HEK293 (cell line): Measurements from ENCODE around the gene KREMEN1.

Source experiments
- CTCF ChIA-PET: fragments of 350-600 bp; formaldehyde crosslinking; extraction: SDS; loops from one replicate; lab custom pipeline; 2021; ENCODE audit warnings: antibody characterized with exemption; lab: Yijun Ruan, JAX
- POLR2A ChIA-PET: fragments of 300-600 bp; formaldehyde crosslinking; extraction: SDS; loops from one replicate; lab custom pipeline; 2020; ENCODE audit warnings: antibody characterized with exemption, inconsistent platforms; lab: Yijun Ruan, JAX
- H3K27ac ChIP-seq: fragments of 200-500 bp; sonication (Bioruptor generic); 2 replicates; pipeline ENCODE4 v1.5.1; 2014; ENCODE audit warnings: low read depth, low read length, control low read depth, inconsistent platforms; ENCODE audit errors: extremely low read depth
- H3K36me3 ChIP-seq, 2 experiments: fragments of 200-500 bp in 1 of 2; sonication (Bioruptor generic) in 1 of 2; 1 replicate in 1 of 2; 2 replicates in 1 of 2; pipeline ENCODE4 v1.5.1; 2014 to 2017; ENCODE audit warnings: inconsistent platforms in 2 of 2, low read length in 2 of 2; ENCODE audit not compliant: control insufficient read depth in 2 of 2, insufficient read depth in 1 of 2
- H3K4me1 ChIP-seq: fragments of 200-500 bp; sonication (Bioruptor generic); 2 replicates; pipeline ENCODE4 v1.5.1; 2014; ENCODE audit warnings: mild to moderate bottlenecking, low read length, inconsistent platforms; ENCODE audit not compliant: control insufficient read depth, insufficient read depth
- H3K4me3 ChIP-seq: 2 replicates; pipeline ENCODE4 v1.5.1; 2011; ENCODE audit warnings: low read depth, mild to moderate bottlenecking, control low read depth, low read length, moderate library complexity
- H3K9me3 ChIP-seq: fragments of 200-500 bp; sonication (Bioruptor generic); 2 replicates; pipeline ENCODE4 v1.5.1; 2014; ENCODE audit warnings: low read depth, low read length, inconsistent platforms; ENCODE audit not compliant: control insufficient read depth, insufficient read depth
- FEZF1 ChIP-seq: fragments of 450-650 bp; formaldehyde crosslinking; IDR thresholded peaks from 2 replicates; pipeline ENCODE4 v1.5.1; 2016; ENCODE audit warnings: missing biosample characterization, missing genetic modification characterization
- HOXD13 ChIP-seq: sonication (generic); formaldehyde crosslinking; IDR thresholded peaks from 2 replicates; pipeline ENCODE4 v1.8.0; 2022; ENCODE audit warnings: missing genetic modification reagents, borderline replicate concordance
- KLF1 ChIP-seq: fragments of 450-650 bp; formaldehyde crosslinking; IDR thresholded peaks from 2 replicates; pipeline ENCODE4 v1.5.1; 2016; ENCODE audit warnings: missing biosample characterization, missing genetic modification characterization
- KLF8 ChIP-seq: fragments of 450-650 bp; formaldehyde crosslinking; IDR thresholded peaks from 2 replicates; pipeline ENCODE4 v1.5.1; 2016; ENCODE audit warnings: missing biosample characterization, missing genetic modification characterization
- ZNF155 ChIP-seq: fragments of 450-650 bp; formaldehyde crosslinking; IDR thresholded peaks from 2 replicates; pipeline ENCODE4 v1.5.1; 2016; ENCODE audit warnings: missing biosample characterization, missing genetic modification characterization
- ZNF324 ChIP-seq: fragments of 450-650 bp; formaldehyde crosslinking; IDR thresholded peaks from 2 replicates; pipeline ENCODE4 v1.5.1; 2016; ENCODE audit warnings: missing biosample characterization, missing genetic modification characterization
- ZNF37A ChIP-seq: fragments of 450-650 bp; IDR thresholded peaks from 2 replicates; pipeline ENCODE4 v1.5.1; 2018; ENCODE audit warnings: missing biosample characterization, missing genetic modification characterization
- ZNF394 ChIP-seq: fragments of 450-650 bp; formaldehyde crosslinking; IDR thresholded peaks from 2 replicates; pipeline ENCODE4 v1.5.1; 2016; ENCODE audit warnings: missing biosample characterization, missing genetic modification characterization, mild to moderate bottlenecking, moderate library complexity, borderline replicate concordance
- ZNF548 ChIP-seq: fragments of 450-650 bp; formaldehyde crosslinking; IDR thresholded peaks from 2 replicates; pipeline ENCODE4 v1.5.1; 2016; ENCODE audit warnings: missing biosample characterization, missing genetic modification characterization
- ZNF621 ChIP-seq: fragments of 450-650 bp; formaldehyde crosslinking; IDR thresholded peaks from 2 replicates; pipeline ENCODE4 v1.5.1; 2017; ENCODE audit warnings: missing biosample characterization, missing genetic modification characterization
- ZSCAN16 ChIP-seq: fragments of 450-650 bp; formaldehyde crosslinking; IDR thresholded peaks from 2 replicates; pipeline ENCODE4 v1.5.1; 2016; ENCODE audit warnings: missing biosample characterization, missing genetic modification characterization
- TF ChIP-seq, protein P1 (sequence below): fragments of 450-650 bp; formaldehyde crosslinking; conservative IDR thresholded peaks from 2 replicates; pipeline ENCODE4 v1.5.1; 2016; ENCODE audit warnings: low read depth, missing biosample characterization, missing genetic modification characterization
- TF ChIP-seq, protein P2 (sequence below): fragments of 450-650 bp; formaldehyde crosslinking; IDR thresholded peaks from 2 replicates; pipeline ENCODE4 v1.5.1; 2017; ENCODE audit warnings: missing biosample characterization, missing genetic modification characterization
- TF ChIP-seq, protein P3 (sequence below): fragments of 450-650 bp; formaldehyde crosslinking; IDR thresholded peaks from 2 replicates; pipeline ENCODE4 v1.5.0; 2017; ENCODE audit warnings: missing biosample characterization, missing genetic modification characterization, borderline replicate concordance
- TF ChIP-seq, protein P4 (sequence below): fragments of 450-650 bp; formaldehyde crosslinking; IDR thresholded peaks from 2 replicates; pipeline ENCODE4 v1.5.1; 2016; ENCODE audit warnings: missing biosample characterization, missing genetic modification characterization
- TF ChIP-seq, protein P5 (sequence below): fragments of 450-650 bp; IDR thresholded peaks from 2 replicates; pipeline ENCODE4 v1.5.1; 2018; ENCODE audit warnings: missing biosample characterization, mild to moderate bottlenecking, missing genetic modification characterization

The KREMEN1 gene

DNA sequence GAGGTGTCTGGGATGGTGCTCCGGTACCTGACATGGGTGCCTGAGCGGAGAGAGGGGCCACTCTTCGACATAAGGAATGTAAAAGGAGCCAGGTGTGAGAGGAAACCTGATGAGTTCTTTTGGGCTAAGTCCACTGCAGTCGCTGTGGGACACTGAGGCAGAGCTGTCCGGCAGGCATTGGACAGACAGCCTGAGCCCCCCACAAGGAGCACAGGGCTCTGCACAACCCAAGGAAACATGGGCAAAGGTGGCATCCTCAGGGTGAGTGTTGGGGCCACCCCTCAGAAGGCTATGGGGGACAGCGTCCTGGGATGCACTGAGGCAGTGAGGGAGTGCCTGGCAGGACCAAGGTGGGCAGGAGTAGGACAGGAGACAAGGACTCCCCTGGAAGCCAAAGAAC is 75.2 kb downstream of the KREMEN1 start (continued):
- TF ChIP-seq, protein P1, sequence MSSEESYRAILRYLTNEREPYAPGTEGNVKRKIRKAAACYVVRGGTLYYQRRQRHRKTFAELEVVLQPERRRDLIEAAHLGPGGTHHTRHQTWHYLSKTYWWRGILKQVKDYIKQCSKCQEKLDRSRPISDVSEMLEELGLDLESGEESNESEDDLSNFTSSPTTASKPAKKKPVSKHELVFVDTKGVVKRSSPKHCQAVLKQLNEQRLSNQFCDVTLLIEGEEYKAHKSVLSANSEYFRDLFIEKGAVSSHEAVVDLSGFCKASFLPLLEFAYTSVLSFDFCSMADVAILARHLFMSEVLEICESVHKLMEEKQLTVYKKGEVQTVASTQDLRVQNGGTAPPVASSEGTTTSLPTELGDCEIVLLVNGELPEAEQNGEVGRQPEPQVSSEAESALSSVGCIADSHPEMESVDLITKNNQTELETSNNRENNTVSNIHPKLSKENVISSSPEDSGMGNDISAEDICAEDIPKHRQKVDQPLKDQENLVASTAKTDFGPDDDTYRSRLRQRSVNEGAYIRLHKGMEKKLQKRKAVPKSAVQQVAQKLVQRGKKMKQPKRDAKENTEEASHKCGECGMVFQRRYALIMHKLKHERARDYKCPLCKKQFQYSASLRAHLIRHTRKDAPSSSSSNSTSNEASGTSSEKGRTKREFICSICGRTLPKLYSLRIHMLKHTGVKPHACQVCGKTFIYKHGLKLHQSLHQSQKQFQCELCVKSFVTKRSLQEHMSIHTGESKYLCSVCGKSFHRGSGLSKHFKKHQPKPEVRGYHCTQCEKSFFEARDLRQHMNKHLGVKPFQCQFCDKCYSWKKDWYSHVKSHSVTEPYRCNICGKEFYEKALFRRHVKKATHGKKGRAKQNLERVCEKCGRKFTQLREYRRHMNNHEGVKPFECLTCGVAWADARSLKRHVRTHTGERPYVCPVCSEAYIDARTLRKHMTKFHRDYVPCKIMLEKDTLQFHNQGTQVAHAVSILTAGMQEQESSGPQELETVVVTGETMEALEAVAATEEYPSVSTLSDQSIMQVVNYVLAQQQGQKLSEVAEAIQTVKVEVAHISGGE (tag by site-specific recombination) = no peak

DNA sequence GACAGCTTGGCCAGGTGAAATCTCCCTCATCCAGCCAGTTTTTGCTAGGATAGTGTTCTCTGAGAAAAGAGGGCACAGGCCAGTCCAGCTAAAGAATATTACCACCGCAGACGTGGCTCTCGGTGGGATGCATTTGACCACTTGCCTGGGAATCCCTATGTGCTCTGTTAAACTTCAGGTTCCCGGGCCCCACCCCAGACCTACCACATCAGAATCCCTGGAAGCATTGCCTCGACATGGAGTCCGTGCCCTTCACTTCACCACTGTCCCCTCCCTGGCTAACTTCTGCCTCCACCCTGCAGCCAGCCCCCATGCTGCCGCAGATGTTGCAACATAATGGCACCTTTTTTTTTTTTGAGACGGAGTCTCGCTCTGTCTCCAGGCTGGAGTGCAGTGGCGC is 76.0 kb downstream of the KREMEN1 start:
- TF ChIP-seq, protein P2, sequence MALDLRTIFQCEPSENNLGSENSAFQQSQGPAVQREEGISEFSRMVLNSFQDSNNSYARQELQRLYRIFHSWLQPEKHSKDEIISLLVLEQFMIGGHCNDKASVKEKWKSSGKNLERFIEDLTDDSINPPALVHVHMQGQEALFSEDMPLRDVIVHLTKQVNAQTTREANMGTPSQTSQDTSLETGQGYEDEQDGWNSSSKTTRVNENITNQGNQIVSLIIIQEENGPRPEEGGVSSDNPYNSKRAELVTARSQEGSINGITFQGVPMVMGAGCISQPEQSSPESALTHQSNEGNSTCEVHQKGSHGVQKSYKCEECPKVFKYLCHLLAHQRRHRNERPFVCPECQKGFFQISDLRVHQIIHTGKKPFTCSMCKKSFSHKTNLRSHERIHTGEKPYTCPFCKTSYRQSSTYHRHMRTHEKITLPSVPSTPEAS = no peak
- TF ChIP-seq ZNF155 (tag by site-specific recombination) (no peak), HOXD13 (CRISPR knock-in tag) (no peak), KLF8 (tag by site-specific recombination) (no peak), ZNF548 (tag by site-specific recombination) (no peak), ZNF324 (tag by site-specific recombination) (no peak), ZNF37A (tag by site-specific recombination) (no peak), KLF1 (tag by site-specific recombination) (no peak), FEZF1 (tag by site-specific recombination) (no peak), ZSCAN16 (no peak), ZNF394 (tag by site-specific recombination) (no peak), ZNF621 (no peak)
- TF ChIP-seq, protein P3, sequence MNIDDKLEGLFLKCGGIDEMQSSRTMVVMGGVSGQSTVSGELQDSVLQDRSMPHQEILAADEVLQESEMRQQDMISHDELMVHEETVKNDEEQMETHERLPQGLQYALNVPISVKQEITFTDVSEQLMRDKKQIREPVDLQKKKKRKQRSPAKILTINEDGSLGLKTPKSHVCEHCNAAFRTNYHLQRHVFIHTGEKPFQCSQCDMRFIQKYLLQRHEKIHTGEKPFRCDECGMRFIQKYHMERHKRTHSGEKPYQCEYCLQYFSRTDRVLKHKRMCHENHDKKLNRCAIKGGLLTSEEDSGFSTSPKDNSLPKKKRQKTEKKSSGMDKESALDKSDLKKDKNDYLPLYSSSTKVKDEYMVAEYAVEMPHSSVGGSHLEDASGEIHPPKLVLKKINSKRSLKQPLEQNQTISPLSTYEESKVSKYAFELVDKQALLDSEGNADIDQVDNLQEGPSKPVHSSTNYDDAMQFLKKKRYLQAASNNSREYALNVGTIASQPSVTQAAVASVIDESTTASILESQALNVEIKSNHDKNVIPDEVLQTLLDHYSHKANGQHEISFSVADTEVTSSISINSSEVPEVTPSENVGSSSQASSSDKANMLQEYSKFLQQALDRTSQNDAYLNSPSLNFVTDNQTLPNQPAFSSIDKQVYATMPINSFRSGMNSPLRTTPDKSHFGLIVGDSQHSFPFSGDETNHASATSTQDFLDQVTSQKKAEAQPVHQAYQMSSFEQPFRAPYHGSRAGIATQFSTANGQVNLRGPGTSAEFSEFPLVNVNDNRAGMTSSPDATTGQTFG (tag by site-specific recombination) = no peak
- TF ChIP-seq, protein P4, sequence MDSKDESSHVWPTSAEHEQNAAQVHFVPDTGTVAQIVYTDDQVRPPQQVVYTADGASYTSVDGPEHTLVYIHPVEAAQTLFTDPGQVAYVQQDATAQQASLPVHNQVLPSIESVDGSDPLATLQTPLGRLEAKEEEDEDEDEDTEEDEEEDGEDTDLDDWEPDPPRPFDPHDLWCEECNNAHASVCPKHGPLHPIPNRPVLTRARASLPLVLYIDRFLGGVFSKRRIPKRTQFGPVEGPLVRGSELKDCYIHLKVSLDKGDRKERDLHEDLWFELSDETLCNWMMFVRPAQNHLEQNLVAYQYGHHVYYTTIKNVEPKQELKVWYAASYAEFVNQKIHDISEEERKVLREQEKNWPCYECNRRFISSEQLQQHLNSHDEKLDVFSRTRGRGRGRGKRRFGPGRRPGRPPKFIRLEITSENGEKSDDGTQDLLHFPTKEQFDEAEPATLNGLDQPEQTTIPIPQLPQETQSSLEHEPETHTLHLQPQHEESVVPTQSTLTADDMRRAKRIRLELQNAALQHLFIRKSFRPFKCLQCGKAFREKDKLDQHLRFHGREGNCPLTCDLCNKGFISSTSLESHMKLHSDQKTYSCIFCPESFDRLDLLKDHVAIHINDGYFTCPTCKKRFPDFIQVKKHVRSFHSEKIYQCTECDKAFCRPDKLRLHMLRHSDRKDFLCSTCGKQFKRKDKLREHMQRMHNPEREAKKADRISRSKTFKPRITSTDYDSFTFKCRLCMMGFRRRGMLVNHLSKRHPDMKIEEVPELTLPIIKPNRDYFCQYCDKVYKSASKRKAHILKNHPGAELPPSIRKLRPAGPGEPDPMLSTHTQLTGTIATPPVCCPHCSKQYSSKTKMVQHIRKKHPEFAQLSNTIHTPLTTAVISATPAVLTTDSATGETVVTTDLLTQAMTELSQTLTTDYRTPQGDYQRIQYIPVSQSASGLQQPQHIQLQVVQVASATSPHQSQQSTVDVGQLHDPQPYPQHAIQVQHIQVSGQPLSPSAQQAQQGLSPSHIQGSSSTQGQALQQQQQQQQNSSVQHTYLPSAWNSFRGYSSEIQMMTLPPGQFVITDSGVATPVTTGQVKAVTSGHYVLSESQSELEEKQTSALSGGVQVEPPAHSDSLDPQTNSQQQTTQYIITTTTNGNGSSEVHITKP = no peak
- TF ChIP-seq, protein P5, sequence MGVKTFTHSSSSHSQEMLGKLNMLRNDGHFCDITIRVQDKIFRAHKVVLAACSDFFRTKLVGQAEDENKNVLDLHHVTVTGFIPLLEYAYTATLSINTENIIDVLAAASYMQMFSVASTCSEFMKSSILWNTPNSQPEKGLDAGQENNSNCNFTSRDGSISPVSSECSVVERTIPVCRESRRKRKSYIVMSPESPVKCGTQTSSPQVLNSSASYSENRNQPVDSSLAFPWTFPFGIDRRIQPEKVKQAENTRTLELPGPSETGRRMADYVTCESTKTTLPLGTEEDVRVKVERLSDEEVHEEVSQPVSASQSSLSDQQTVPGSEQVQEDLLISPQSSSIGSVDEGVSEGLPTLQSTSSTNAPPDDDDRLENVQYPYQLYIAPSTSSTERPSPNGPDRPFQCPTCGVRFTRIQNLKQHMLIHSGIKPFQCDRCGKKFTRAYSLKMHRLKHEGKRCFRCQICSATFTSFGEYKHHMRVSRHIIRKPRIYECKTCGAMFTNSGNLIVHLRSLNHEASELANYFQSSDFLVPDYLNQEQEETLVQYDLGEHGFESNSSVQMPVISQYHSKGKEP (tag by site-specific recombination) = no peak
- Histone ChIP-seq H3K36me3 (peaks cover 0 to 35% of the 10 kb centered on the region in 2 experiments; a peak in 1 of 3 replicates), H3K4me1 (no peaks in the 10 kb centered on the region), H3K4me3 (no peak overlapping the region), H3K27ac (no peak overlapping the region), H3K9me3 (no peaks in the 10 kb centered on the region)
- ChIA-PET POLR2A (no interaction called here), CTCF (interaction anchor here (0.7 kb wide), 2 partner anchors 55 to 151 kb away, joined by 3 read pairs; no protein-coding TSS in a partner anchor)
